ENCODE measurements around the gene FAM193B. TPM values are rescaled to one million over a fixed set of nuclear protein-coding genes. Genes with fewer than 3 reads are reported as not detected.

FAM193B gene
- total RNA-seq, 1 experiment from 2014 or later, result 72.9 TPM

GRCh38 chr5:177497292-177498012 lies 56.9 kb downstream of the FAM193B start, which contains the start of gene PDLIM7:
Gene PDLIM7, minus strand, starts transcription at chr5:177497604. Its CDS starts 1,092 bp downstream, at chr5:177496512.
- Mint-ChIP-seq H3K36me3 (ENCODE audit: insufficient read depth, unreplicated experiment) (peaks cover 13% of the 10 kb centered on the region), H3K4me1 (ENCODE audit: low read depth, unreplicated experiment) (peaks cover 27% of the 10 kb centered on the region), H3K27me3 (ENCODE audit: insufficient read depth, unreplicated experiment) (peaks cover 11% of the 10 kb centered on the region), H3K4me3 (ENCODE audit: unreplicated experiment) (peak within 1 kb of the TSS; percentile 89), H3K9me3 (ENCODE audit: unreplicated experiment) (no peaks in the 10 kb centered on the region), H3K27ac (ENCODE audit: unreplicated experiment) (peak within 1 kb of the TSS; percentile 63)
- peak within 1 kb of the TSS; percentile 85 for H3K4me3 ChIP-seq (ENCODE audit: low read depth, low read length)
- ChIA-PET CTCF (interaction anchor here (0.6 to 3.0 kb wide), 13 partner anchors 10 to 188 kb away, joined by 3 to 29 read pairs (median 6); no protein-coding TSS in a partner anchor), POLR2A (interaction anchor here (0.6 to 1.8 kb wide), 15 partner anchors 9 to 410 kb away, joined by 3 to 8 read pairs (median 4); partner anchors contain the start of genes B4GALT7, FGFR4 and GRK6)
- DNase-seq, result peak; percentile 97 to 98
- H3K9me3 ChIP-seq, result no peaks in the 10 kb centered on the region
- H3K36me3 ChIP-seq (ENCODE audit: control insufficient read depth, insufficient read depth, low read length), result peaks cover 4% of the 10 kb centered on the region
- TF ChIP-seq CTCF (IDR thresholded peaks at IDR 0.05; ENCODE audit: insufficient read depth in 1 of 2, low read depth in 1 of 2, low read length in 1 of 2, severe bottlenecking in 1 of 2, unreplicated experiment in 1 of 2), result peak in 1 of 2 experiments; percentile 26
- H3K4me1 ChIP-seq, result peaks cover 25% of the 10 kb centered on the region
- BruUV-seq (replicated peaks), result no TSS peak
- intact Hi-C loops (cut with micrococcal nuclease; ENCODE audit: unreplicated experiment), result loop anchor here (1.0 to 2.0 kb wide), 5 partner anchors 25 to 185 kb away; partner anchors contain the start of gene GRK6
- no peaks in the 10 kb centered on the region for H3K27me3 ChIP-seq (replicated peaks; ENCODE audit: control insufficient read depth, insufficient read depth, low read length)

- H3K4me3 Mint-ChIP-seq (ENCODE audit: unreplicated experiment), result peak overlapping the region; percentile 89
- DNase-seq, result peak; percentile 83 to 85
- H3K36me3 Mint-ChIP-seq (ENCODE audit: insufficient read depth, unreplicated experiment), result peaks cover 18% of the 10 kb centered on the region
- no peaks in the 10 kb centered on the region for H3K27me3 ChIP-seq (replicated peaks; ENCODE audit: control insufficient read depth, insufficient read depth, low read length)
- no peaks in the 10 kb centered on the region for H3K9me3 Mint-ChIP-seq (ENCODE audit: unreplicated experiment)
- peaks cover 11% of the 10 kb centered on the region for H3K27me3 Mint-ChIP-seq (ENCODE audit: insufficient read depth, unreplicated experiment)
- H3K4me1 Mint-ChIP-seq (ENCODE audit: low read depth, unreplicated experiment), result peaks cover 27% of the 10 kb centered on the region
- H3K36me3 ChIP-seq (ENCODE audit: control insufficient read depth, insufficient read depth, low read length), result peaks cover 4% of the 10 kb centered on the region
- H3K4me3 ChIP-seq (ENCODE audit: low read depth, low read length), result peak overlapping the region; percentile 85
- intact Hi-C loops (cut with micrococcal nuclease; ENCODE audit: unreplicated experiment), result loop anchor here (1.0 to 2.0 kb wide), 5 partner anchors 25 to 184 kb away; partner anchors contain the start of gene GRK6
- H3K9me3 ChIP-seq, result no peaks in the 10 kb centered on the region
- TF ChIP-seq CTCF (IDR thresholded peaks at IDR 0.05; ENCODE audit: insufficient read depth in 1 of 2, low read depth in 1 of 2, low read length in 1 of 2, severe bottlenecking in 1 of 2, unreplicated experiment in 1 of 2), result no peak
- H3K27ac Mint-ChIP-seq (ENCODE audit: unreplicated experiment), result peak overlapping the region; percentile 59
- CTCF ChIA-PET, result interaction anchor here (0.7 to 3.0 kb wide), 13 partner anchors 11 to 187 kb away, joined by 3 to 29 read pairs (median 6); partner anchors contain the start of gene DBN1
- POLR2A ChIA-PET, result interaction anchor here (0.7 to 1.8 kb wide), 14 partner anchors 11 to 410 kb away, joined by 3 to 8 read pairs (median 4); partner anchors contain the start of genes B4GALT7, FGFR4, GRK6 and LMAN2
- peaks cover 25% of the 10 kb centered on the region for H3K4me1 ChIP-seq
- BruUV-seq (replicated peaks), result no TSS peak
These were observed 57.6 kb downstream of the FAM193B start for GRCh38 chr5:177496727-177497291.

Measured in Caco-2 (cell line).